Loucy (cell line): ENCODE data around the gene LYPLA2.
A peak's percentile ranks its signal among the peaks of the same experiment; 100 is the strongest.
"Not testable (repeated sequence)": the region's sequence is repeated elsewhere in the genome, so short reads cannot be mapped to it uniquely, and the experiment has no call there.

Source experiments
- H2AFZ ChIP-seq: fragments of 200-600 bp; sonication (generic); 2 replicates; pipeline ENCODE4 v1.6.0; 2016; ENCODE audit warnings: antibody characterized with exemption, mild to moderate bottlenecking, low read length, moderate library complexity
- H3F3A ChIP-seq: fragments of 200-600 bp; 2 replicates; pipeline ENCODE4 v1.6.0; 2016; ENCODE audit warnings: antibody characterized with exemption, low read depth, mild to moderate bottlenecking
- H3K27me3 ChIP-seq: fragments of 200-600 bp; sonication (generic); 2 replicates; pipeline ENCODE4 v1.6.1; 2014; ENCODE audit warnings: low read length, mild to moderate bottlenecking; ENCODE audit not compliant: insufficient read depth, poor library complexity, severe bottlenecking
- H3K36me3 ChIP-seq: fragments of 200-600 bp; sonication (generic); 2 replicates; pipeline ENCODE4 v1.6.1; 2016; ENCODE audit warnings: low read length; ENCODE audit not compliant: insufficient read depth
- H3K4me1 ChIP-seq: fragments of 200-600 bp; sonication (generic); 2 replicates; pipeline ENCODE4 v1.5.1; 2014; ENCODE audit warnings: low read length, mild to moderate bottlenecking; ENCODE audit not compliant: insufficient read depth, poor library complexity, severe bottlenecking
- H3K4me2 ChIP-seq: fragments of 200-600 bp; sonication (generic); 2 replicates; pipeline ENCODE4 v1.6.0; 2014; ENCODE audit warnings: antibody characterized with exemption, low read length, low read depth, mild to moderate bottlenecking; ENCODE audit not compliant: poor library complexity, severe bottlenecking
- H3K4me3 ChIP-seq: fragments of 200-600 bp; sonication (generic); 2 replicates; pipeline ENCODE4 v1.5.1; 2014; ENCODE audit warnings: low read length, mild to moderate bottlenecking, mixed read lengths; ENCODE audit not compliant: poor library complexity, severe bottlenecking
- H3K79me2 ChIP-seq: fragments of 200-600 bp; sonication (generic); 2 replicates; pipeline ENCODE4 v1.6.1; 2014; ENCODE audit warnings: low read length; ENCODE audit not compliant: insufficient read depth
- H3K9ac ChIP-seq: fragments of 200-600 bp; sonication (generic); 2 replicates; pipeline ENCODE4 v1.6.0; 2014; ENCODE audit warnings: mild to moderate bottlenecking, low read depth, low read length, moderate library complexity; ENCODE audit not compliant: poor library complexity, severe bottlenecking
- H3K9me2 ChIP-seq: fragments of 200-600 bp; sonication (generic); replicated peaks from 2 replicates; pipeline ENCODE4 v1.6.1; 2016; ENCODE audit warnings: low read depth, low read length, mixed read lengths
- H3K9me3 ChIP-seq: fragments of 200-600 bp; sonication (generic); 2 replicates; pipeline ENCODE4 v1.6.1; 2014; ENCODE audit warnings: mild to moderate bottlenecking, antibody characterized with exemption, low read length, low read depth; ENCODE audit not compliant: insufficient read depth
- H4K20me1 ChIP-seq: fragments of 200-600 bp; sonication (generic); 2 replicates; pipeline ENCODE4 v1.6.0; 2014; ENCODE audit warnings: antibody characterized with exemption, low read length, mild to moderate bottlenecking; ENCODE audit not compliant: insufficient read depth, poor library complexity, severe bottlenecking
- CTCF ChIP-seq: fragments of 200-600 bp; sonication (generic); conservative IDR thresholded peaks from 2 replicates; pipeline ENCODE4 v1.5.1; 2014; ENCODE audit warnings: mild to moderate bottlenecking, antibody characterized with exemption, low read length
- EZH2phosphoT487 ChIP-seq: fragments of 200-600 bp; IDR thresholded peaks from 2 replicates; pipeline ENCODE4 v1.6.1; 2018; ENCODE audit warnings: antibody characterized with exemption, mild to moderate bottlenecking, moderate library complexity, borderline replicate concordance

LYPLA2 gene

GRCh38 chr1:23777979-23778814, 12.7 kb upstream of the LYPLA2 start, which contains the start of gene PITHD1:
TSS of gene PITHD1 (plus strand) at chr1:23778418. CDS start at chr1:23778516, 98 bp downstream.
- Histone ChIP-seq H2AFZ (peak within 1 kb of the TSS; percentile 99), H3K4me3 (peak within 1 kb of the TSS; percentile 100), H4K20me1 (peaks cover 24% of the 10 kb centered on the region), H3K9ac (peak within 1 kb of the TSS; percentile 89), H3K79me2 (peaks cover 47% of the 10 kb centered on the region), H3K4me2 (peak within 1 kb of the TSS; percentile 90), H3K9me3 (no peaks in the 10 kb centered on the region), H3K9me2 (no peaks in the 10 kb centered on the region), H3F3A (no peaks in the 10 kb centered on the region), H3K36me3 (no peaks in the 10 kb centered on the region), H3K27me3 (no peaks in the 10 kb centered on the region), H3K4me1 (peaks cover 11% of the 10 kb centered on the region)
- TF ChIP-seq EZH2phosphoT487 (no peak), CTCF (no peak)

- no peaks in the 10 kb centered on the region for H3K9me2 ChIP-seq
- TF ChIP-seq EZH2phosphoT487, result no peak
- no peak for TF ChIP-seq CTCF
- H3F3A ChIP-seq, result no peaks in the 10 kb centered on the region
- peaks cover 24% of the 10 kb centered on the region for H4K20me1 ChIP-seq
- H3K4me1 ChIP-seq, result peaks cover 11% of the 10 kb centered on the region
- no peak overlapping the region for H2AFZ ChIP-seq
- H3K79me2 ChIP-seq, result peaks cover 56% of the 10 kb centered on the region
- peaks cover 6% of the 10 kb centered on the region; the same call in 1 of the 2 replicates for H3K36me3 ChIP-seq
- no peaks in the 10 kb centered on the region for H3K9me3 ChIP-seq
- H3K4me3 ChIP-seq, result peak overlapping the region; percentile 100
- peak overlapping the region; percentile 90 for H3K4me2 ChIP-seq
- H3K27me3 ChIP-seq, result no peaks in the 10 kb centered on the region
- peak overlapping the region; percentile 89 for H3K9ac ChIP-seq
Measured at GRCh38 chr1:23779826-23780371, 11.0 kb upstream of the LYPLA2 start.

GRCh38 chr1:23783141-23783540, 7.8 kb upstream of the LYPLA2 start:
- not testable (repeated sequence) for H3K9me2 ChIP-seq, H3K9me3 ChIP-seq, H2AFZ ChIP-seq, H3K9ac ChIP-seq, H3K4me2 ChIP-seq, H3F3A ChIP-seq, H3K4me3 ChIP-seq, H3K27me3 ChIP-seq
- Histone ChIP-seq H3K4me1 (peaks cover 11% of the 10 kb centered on the region), H4K20me1 (peaks cover 24% of the 10 kb centered on the region), H3K36me3 (peaks cover 30% of the 10 kb centered on the region; the same call in 1 of the 2 replicates), H3K79me2 (peaks cover 46% of the 10 kb centered on the region)
